SK-N-SH (cell line): Measurements from ENCODE around the gene ISOC1. TPM values are rescaled to one million over a fixed set of nuclear protein-coding genes. Genes with fewer than 3 reads are reported as not detected.

Source experiments
- CTCF ChIA-PET: fragments of 300-600, 350-600 bp; formaldehyde crosslinking; extraction: SDS; loops from one replicate; lab custom pipeline; 2021; lab: Yijun Ruan, JAX
- POLR2A ChIA-PET: fragments of 350-600 bp; sonication (Branson Sonifier 250); formaldehyde crosslinking; extraction: SDS; loops from one replicate; lab custom pipeline; 2020; ENCODE audit warnings: antibody characterized with exemption, inconsistent platforms; lab: Yijun Ruan, JAX
- DNase-seq: peaks from one replicate; pipeline ENCODE4 v3.0.0; 2012
- H2AFZ ChIP-seq: fragments of 200-600 bp; sonication (generic); 2 replicates; pipeline ENCODE4 v1.8.1; 2016; ENCODE audit warnings: antibody characterized with exemption, mild to moderate bottlenecking, low read depth
- H3F3A ChIP-seq: fragments of 200-600 bp; sonication (generic); replicated peaks from 2 replicates; pipeline ENCODE3; 2016; ENCODE audit warnings: antibody characterized with exemption, mild to moderate bottlenecking; ENCODE audit not compliant: insufficient read depth
- H3K27ac ChIP-seq, 2 experiments: fragments of 200-500 bp in 1 of 2; fragments of 200-600 bp in 1 of 2; sonication (Bioruptor generic) in 1 of 2; sonication (generic), shearing (Covaris generic) in 1 of 2; 2 replicates each; pipeline versions ENCODE4 v1.5.1 to v1.6.1; 2014 to 2016; ENCODE audit warnings: low read depth in 2 of 2, inconsistent platforms in 1 of 2, low read length in 1 of 2, mild to moderate bottlenecking in 1 of 2, mixed read lengths in 1 of 2
- H3K27me3 ChIP-seq: fragments of 200-600 bp; sonication (generic), shearing (Covaris generic); 2 replicates; pipeline ENCODE4 v1.6.1; 2016; ENCODE audit warnings: mixed run types; ENCODE audit not compliant: insufficient read depth
- H3K36me3 ChIP-seq, 2 experiments: fragments of 200-500 bp in 1 of 2; fragments of 200-600 bp in 1 of 2; sonication (Bioruptor generic) in 1 of 2; sonication (generic) in 1 of 2; replicated peaks in 1 of 2; 2 replicates each; pipeline versions ENCODE3 to v1.5.1; 2014 to 2016; ENCODE audit warnings: low read length in 1 of 2, mild to moderate bottlenecking in 1 of 2; ENCODE audit not compliant: insufficient read depth in 2 of 2, control insufficient read depth in 1 of 2
- H3K4me1 ChIP-seq, 2 experiments: fragments of 200-500 bp in 1 of 2; fragments of 200-600 bp in 1 of 2; sonication (Bioruptor generic) in 1 of 2; sonication (generic), shearing (Covaris generic) in 1 of 2; 2 replicates each; pipeline versions ENCODE4 v1.5.1 to v1.6.1; 2014 to 2016; ENCODE audit warnings: low read depth in 1 of 2, low read length in 1 of 2, mixed run types in 1 of 2; ENCODE audit not compliant: insufficient read depth in 2 of 2, control insufficient read depth in 1 of 2
- H3K4me2 ChIP-seq: fragments of 200-600 bp; sonication (generic), shearing (Covaris generic); 2 replicates; pipeline ENCODE4 v1.6.1; 2017; ENCODE audit warnings: mixed run types
- H3K4me3 ChIP-seq, 2 experiments: fragments of 200-500 bp in 1 of 2; fragments of 200-600 bp in 1 of 2; sonication (Bioruptor generic) in 1 of 2; sonication (generic), shearing (Covaris generic) in 1 of 2; 2 replicates each; pipeline versions ENCODE4 v1.5.1 to v1.8.1; 2014 to 2016; ENCODE audit warnings: low read depth in 2 of 2, inconsistent platforms in 1 of 2, low read length in 1 of 2, mild to moderate bottlenecking in 1 of 2, mixed read lengths in 1 of 2, moderate library complexity in 1 of 2
- H3K79me2 ChIP-seq: fragments of 200-600 bp; sonication (generic); 2 replicates; pipeline ENCODE4 v1.8.1; 2017; ENCODE audit warnings: mild to moderate bottlenecking; ENCODE audit not compliant: insufficient read depth
- H3K9ac ChIP-seq: fragments of 200-600 bp; sonication (generic); 2 replicates; pipeline ENCODE4 v1.6.1; 2017; ENCODE audit warnings: mixed run types
- H3K9me2 ChIP-seq: fragments of 200-600 bp; sonication (generic); 2 replicates; pipeline ENCODE4 v1.6.1; 2017; ENCODE audit warnings: mixed run types
- H3K9me3 ChIP-seq: fragments of 200-600 bp; sonication (generic); 2 replicates; pipeline ENCODE4 v1.6.1; 2017; ENCODE audit warnings: mixed run types, mild to moderate bottlenecking, moderate library complexity
- H4K20me1 ChIP-seq: fragments of 200-600 bp; sonication (generic); 2 replicates; pipeline ENCODE4 v1.6.1; 2017; ENCODE audit warnings: mild to moderate bottlenecking, mixed run types; ENCODE audit not compliant: insufficient read depth
- CHD2 ChIP-seq: fragments of 150-350 bp; IDR thresholded peaks from 2 replicates; pipeline ENCODE4 v1.6.1; 2018; ENCODE audit warnings: low read length; ENCODE audit not compliant: partially characterized antibody
- EP300 ChIP-seq, 2 experiments: IDR thresholded peaks; 2 replicates each; pipeline versions ENCODE4 v1.4.0 to v1.6.1; 2012; ENCODE audit warnings: borderline replicate concordance in 1 of 2, low read depth in 1 of 2, low read length in 1 of 2
- EZH2phosphoT487 ChIP-seq: fragments of 200-600 bp; sonication (generic); IDR thresholded peaks from 2 replicates; pipeline ENCODE4 v1.6.1; 2017; ENCODE audit warnings: low read depth, mixed run types, mild to moderate bottlenecking, antibody characterized with exemption, moderate library complexity, borderline replicate concordance
- FOXJ3 ChIP-seq: sonication (generic); formaldehyde crosslinking; IDR thresholded peaks from 2 replicates; pipeline ENCODE4 v1.5.1; 2020; ENCODE audit warnings: mild to moderate bottlenecking, missing genetic modification reagents
- POLR2AphosphoS5 ChIP-seq: IDR thresholded peaks from 2 replicates; pipeline ENCODE4 v1.6.1; 2012; ENCODE audit warnings: low read depth, low read length
- RAD21 ChIP-seq: IDR thresholded peaks from 2 replicates; pipeline ENCODE4 v1.6.1; 2012; ENCODE audit warnings: mild to moderate bottlenecking, low read length
- SIN3A ChIP-seq: IDR thresholded peaks from 2 replicates; pipeline ENCODE4 v1.6.1; 2012; ENCODE audit warnings: low read depth, mild to moderate bottlenecking, low read length, moderate library complexity, borderline replicate concordance
- SMC3 ChIP-seq: IDR thresholded peaks from 2 replicates; pipeline ENCODE4 v1.6.1; 2012; ENCODE audit warnings: low read depth, low read length, improper control_type of control experiment
- TAF1 ChIP-seq: IDR thresholded peaks from 2 replicates; pipeline ENCODE4 v1.6.1; 2012; ENCODE audit warnings: low read depth, mild to moderate bottlenecking, low read length, moderate library complexity, borderline replicate concordance
- WGBS: methylation state at CpG from one replicate; pipeline ENCODE4 v1.1.6; 2017; ENCODE audit warnings: low lambda C conversion rate; 5-methylcytosine and 5-hydroxymethylcytosine counted together
- polyA plus RNA-seq, 3 experiments: library from polyadenylated mRNA; depleted of rRNA; stranded (reverse); fragments of >200 nt; gene quantifications; 2 replicates each; pipeline ENCODE4 v1.2.3, GENCODE V29; 2012
- TF ChIP-seq, protein P1 (sequence below): fragments of 200-600 bp; sonication (generic); IDR thresholded peaks from 2 replicates; pipeline ENCODE4 v1.6.1; 2017; ENCODE audit warnings: antibody characterized with exemption, mild to moderate bottlenecking, moderate library complexity
- TF ChIP-seq, protein P2 (sequence below): IDR thresholded peaks from 2 replicates; pipeline ENCODE4 v1.4.0; 2012; ENCODE audit warnings: low read depth, borderline replicate concordance

ISOC1 gene
- polyA plus RNA-seq, 1 of the 3 experiments (the other 2 are of a cell fraction): 20.6 TPM

DNA sequence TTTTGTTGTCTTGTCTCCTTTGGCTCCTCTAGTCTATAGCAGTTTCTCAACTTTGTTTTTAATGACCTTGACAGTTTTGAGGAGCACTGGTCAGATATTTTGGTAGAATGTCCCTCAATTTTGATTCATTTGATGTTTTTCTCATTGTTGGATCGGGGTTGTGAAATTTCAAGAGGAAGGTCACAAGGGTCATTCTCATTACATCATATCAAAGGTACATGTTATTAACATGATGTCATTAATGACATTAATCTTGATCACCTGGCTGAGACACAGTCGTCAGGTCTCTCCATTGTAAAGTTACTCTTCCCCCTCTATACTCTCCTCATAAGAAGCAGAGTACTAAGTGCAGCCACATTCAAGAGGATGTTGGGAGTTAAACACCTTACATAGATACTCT, 7.2 kb downstream of the ISOC1 start:
- no peaks in the 10 kb centered on the region for H4K20me1 ChIP-seq
- no peak overlapping the region for H3K4me3 ChIP-seq
- peaks cover 4% of the 10 kb centered on the region; the same call in 1 of the 2 replicates for H3K79me2 ChIP-seq
- no peak overlapping the region for H2AFZ ChIP-seq
- H3K9me2 ChIP-seq: no peaks in the 10 kb centered on the region
- DNase-seq: no peak
- TF ChIP-seq CHD2 (no peak), TAF1 (no peak), SMC3 (no peak), SIN3A (no peak), FOXJ3 (CRISPR knock-in tag) (no peak), RAD21 (no peak), POLR2AphosphoS5 (no peak)
- TF ChIP-seq, protein P1, sequence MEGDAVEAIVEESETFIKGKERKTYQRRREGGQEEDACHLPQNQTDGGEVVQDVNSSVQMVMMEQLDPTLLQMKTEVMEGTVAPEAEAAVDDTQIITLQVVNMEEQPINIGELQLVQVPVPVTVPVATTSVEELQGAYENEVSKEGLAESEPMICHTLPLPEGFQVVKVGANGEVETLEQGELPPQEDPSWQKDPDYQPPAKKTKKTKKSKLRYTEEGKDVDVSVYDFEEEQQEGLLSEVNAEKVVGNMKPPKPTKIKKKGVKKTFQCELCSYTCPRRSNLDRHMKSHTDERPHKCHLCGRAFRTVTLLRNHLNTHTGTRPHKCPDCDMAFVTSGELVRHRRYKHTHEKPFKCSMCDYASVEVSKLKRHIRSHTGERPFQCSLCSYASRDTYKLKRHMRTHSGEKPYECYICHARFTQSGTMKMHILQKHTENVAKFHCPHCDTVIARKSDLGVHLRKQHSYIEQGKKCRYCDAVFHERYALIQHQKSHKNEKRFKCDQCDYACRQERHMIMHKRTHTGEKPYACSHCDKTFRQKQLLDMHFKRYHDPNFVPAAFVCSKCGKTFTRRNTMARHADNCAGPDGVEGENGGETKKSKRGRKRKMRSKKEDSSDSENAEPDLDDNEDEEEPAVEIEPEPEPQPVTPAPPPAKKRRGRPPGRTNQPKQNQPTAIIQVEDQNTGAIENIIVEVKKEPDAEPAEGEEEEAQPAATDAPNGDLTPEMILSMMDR: no peak
- H3K27ac ChIP-seq: no peak overlapping the region
- H3K4me2 ChIP-seq: no peak overlapping the region
- CTCF ChIA-PET: interaction anchor here (2.0 kb wide), 1 partner anchor 196 kb away, joined by 9 read pairs; no protein-coding TSS in a partner anchor
- H3K9me3 ChIP-seq: no peaks in the 10 kb centered on the region
- H3K36me3 ChIP-seq: peaks cover 0 to 22% of the 10 kb centered on the region in 2 experiments
- POLR2A ChIA-PET: no interaction called here
- no peaks in the 10 kb centered on the region for H3K27me3 ChIP-seq
- 90% methylated on average over 2 of the region's 2 CpGs for WGBS
- H3K4me1 ChIP-seq: peaks cover 0 to 31% of the 10 kb centered on the region in 2 experiments; a peak in 2 of 4 replicates
- no peaks in the 10 kb centered on the region for H3F3A ChIP-seq
- no peak overlapping the region for H3K9ac ChIP-seq

DNA sequence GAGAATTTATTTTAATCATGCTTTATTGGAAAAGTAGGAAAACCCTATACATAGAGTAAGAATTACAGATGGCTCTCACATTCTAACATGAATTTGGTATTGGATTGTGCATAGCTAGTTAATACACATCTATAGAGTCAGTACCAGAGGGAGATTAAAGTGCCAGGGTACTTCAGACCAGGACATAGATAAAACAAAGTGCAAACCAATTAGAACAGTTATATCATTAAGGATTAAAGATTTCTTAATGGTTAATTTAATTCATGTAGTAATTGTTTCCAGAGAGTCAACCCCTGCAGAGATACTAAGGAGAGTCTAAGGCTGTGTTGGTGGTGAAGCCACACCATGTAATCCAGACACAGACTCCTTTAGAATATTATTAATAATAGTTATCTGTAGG, 8.8 kb downstream of the ISOC1 start:
- Histone ChIP-seq H3K4me1 (peaks cover 0 to 20% of the 10 kb centered on the region in 2 experiments; a peak in 2 of 4 replicates), H3K4me3 (no peak overlapping the region), H3K9ac (no peak overlapping the region), H3K27ac (no peak overlapping the region; a peak in 1 of 4 replicates), H3K79me2 (no peaks in the 10 kb centered on the region), H3F3A (no peaks in the 10 kb centered on the region), H2AFZ (no peak overlapping the region), H3K4me2 (no peak overlapping the region), H3K9me2 (no peaks in the 10 kb centered on the region), H3K36me3 (peaks cover 6 to 36% of the 10 kb centered on the region in 2 experiments), H4K20me1 (no peaks in the 10 kb centered on the region), H3K9me3 (no peaks in the 10 kb centered on the region), H3K27me3 (no peaks in the 10 kb centered on the region)
- TF ChIP-seq EZH2phosphoT487: no peak
- TF ChIP-seq EP300 (IDR thresholded peaks at IDR 0.05; ENCODE audit: borderline replicate concordance in 1 of 2, low read depth in 1 of 2, low read length in 1 of 2): peak in 1 of 2 experiments; percentile 70; a peak in 1 of 4 replicates
- TF ChIP-seq, protein P2, sequence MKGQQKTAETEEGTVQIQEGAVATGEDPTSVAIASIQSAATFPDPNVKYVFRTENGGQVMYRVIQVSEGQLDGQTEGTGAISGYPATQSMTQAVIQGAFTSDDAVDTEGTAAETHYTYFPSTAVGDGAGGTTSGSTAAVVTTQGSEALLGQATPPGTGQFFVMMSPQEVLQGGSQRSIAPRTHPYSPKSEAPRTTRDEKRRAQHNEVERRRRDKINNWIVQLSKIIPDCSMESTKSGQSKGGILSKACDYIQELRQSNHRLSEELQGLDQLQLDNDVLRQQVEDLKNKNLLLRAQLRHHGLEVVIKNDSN: no peak
- ChIA-PET POLR2A (no interaction called here), CTCF (interaction anchor here (0.5 to 1.7 kb wide), 2 partner anchors 23 to 1273 kb away, joined by 3 to 6 read pairs; no protein-coding TSS in a partner anchor)
- DNase-seq: peak; percentile 29
